PC-3 (cell line): Measurements from ENCODE around the gene TM9SF1.

Experiments used
- EZH2 ChIP-seq: fragments of 300-600 bp; sonication (generic); IDR thresholded peaks from one replicate; pipeline ENCODE4 v1.6.1; 2017; ENCODE audit warnings: antibody characterized with exemption, mild to moderate bottlenecking, low read length; ENCODE audit not compliant: unreplicated experiment
- TF ChIP-seq, protein P1 (sequence below): fragments of 300-600 bp; sonication (generic); conservative IDR thresholded peaks from 2 replicates; pipeline ENCODE4 v1.5.1; 2017; ENCODE audit warnings: antibody characterized with exemption, low read depth, mild to moderate bottlenecking, low read length

DNA sequence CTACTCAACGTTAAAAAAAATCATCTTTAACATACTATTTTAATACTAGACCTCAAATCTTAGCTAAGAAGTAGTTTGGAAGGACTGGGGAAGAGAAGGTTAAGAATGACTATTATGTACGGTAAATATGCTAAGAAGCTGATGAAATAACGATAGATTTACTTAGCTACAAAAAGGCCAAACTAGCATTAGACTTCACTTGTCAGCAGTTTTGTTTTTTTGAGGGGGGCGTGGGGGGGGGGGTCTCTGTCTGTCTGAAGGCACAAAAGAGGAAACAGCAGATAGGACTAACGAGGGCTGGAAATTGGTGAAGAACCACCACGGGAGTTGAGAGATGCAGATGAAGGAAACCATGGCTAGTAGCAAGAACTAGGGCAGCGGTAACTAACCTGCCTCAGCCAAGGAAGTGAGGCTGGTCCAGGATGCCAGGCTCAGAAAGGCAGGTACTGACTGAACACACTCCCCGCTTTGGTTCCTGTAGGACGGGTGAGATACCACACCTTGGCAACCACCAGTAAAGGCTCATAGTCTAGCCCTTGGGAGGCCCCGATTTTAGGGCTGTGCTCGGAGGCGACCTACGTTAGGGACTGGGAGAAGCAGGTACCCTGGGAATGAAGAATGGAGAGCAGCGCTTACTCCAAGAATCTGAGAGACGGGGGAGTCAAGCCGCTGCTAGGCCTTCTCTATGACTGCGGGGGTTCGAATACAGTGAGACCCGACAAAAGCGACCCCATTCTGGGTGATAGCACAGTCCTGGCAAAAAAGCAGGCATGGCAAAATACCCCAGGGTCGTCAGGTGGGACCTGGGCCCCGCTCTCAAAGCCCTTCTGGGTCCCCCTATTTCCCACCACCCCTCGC is 36.3 kb upstream of the TM9SF1 start:
- TF ChIP-seq, protein P1, sequence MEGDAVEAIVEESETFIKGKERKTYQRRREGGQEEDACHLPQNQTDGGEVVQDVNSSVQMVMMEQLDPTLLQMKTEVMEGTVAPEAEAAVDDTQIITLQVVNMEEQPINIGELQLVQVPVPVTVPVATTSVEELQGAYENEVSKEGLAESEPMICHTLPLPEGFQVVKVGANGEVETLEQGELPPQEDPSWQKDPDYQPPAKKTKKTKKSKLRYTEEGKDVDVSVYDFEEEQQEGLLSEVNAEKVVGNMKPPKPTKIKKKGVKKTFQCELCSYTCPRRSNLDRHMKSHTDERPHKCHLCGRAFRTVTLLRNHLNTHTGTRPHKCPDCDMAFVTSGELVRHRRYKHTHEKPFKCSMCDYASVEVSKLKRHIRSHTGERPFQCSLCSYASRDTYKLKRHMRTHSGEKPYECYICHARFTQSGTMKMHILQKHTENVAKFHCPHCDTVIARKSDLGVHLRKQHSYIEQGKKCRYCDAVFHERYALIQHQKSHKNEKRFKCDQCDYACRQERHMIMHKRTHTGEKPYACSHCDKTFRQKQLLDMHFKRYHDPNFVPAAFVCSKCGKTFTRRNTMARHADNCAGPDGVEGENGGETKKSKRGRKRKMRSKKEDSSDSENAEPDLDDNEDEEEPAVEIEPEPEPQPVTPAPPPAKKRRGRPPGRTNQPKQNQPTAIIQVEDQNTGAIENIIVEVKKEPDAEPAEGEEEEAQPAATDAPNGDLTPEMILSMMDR = no peak
- no peak for TF ChIP-seq EZH2
